ENCODE measurements around the gene PCSK6.

- TF ChIP-seq POLR2AphosphoS5 (IDR thresholded peaks at IDR 0.05; ENCODE audit: low read depth): peak; percentile 96
- TF ChIP-seq CTCF (IDR thresholded peaks at IDR 0.05; ENCODE audit: insufficient read depth, low read length): no peak
- TF ChIP-seq REST (IDR thresholded peaks at IDR 0.05; ENCODE audit: insufficient replicate concordance, low read depth): peak; percentile 12
Measured at GRCh38 chr15:101294731-101295606, 194.5 kb downstream of the PCSK6 start, which contains the start of gene SNRPA1.

Data from HL-60 (cell line).